H54 (cell line): ENCODE results near the gene NBAS.

Source experiments
- DNase-seq: peaks from one replicate; pipeline ENCODE4 v3.0.0; 2011; ENCODE audit warnings: low spot score, mixed read lengths; ENCODE audit not compliant: insufficient read length
- FAIRE-seq: peaks from 3 replicates; lab custom pipeline; 2011; peaks lifted over from hg19 to GRCh38; lab: Jason Lieb, UNC
- POLR2A ChIP-seq: IDR thresholded peaks from 2 replicates; pipeline ENCODE4 v1.6.1; 2011; ENCODE audit warnings: low read depth, mild to moderate bottlenecking, low read length

NBAS gene

GRCh38 chr2:15149063-15149462 lies 412.1 kb downstream of the NBAS start:
- DNase-seq, result no peak
- no peak for TF ChIP-seq POLR2A
- FAIRE-seq, result no peak

DNA sequence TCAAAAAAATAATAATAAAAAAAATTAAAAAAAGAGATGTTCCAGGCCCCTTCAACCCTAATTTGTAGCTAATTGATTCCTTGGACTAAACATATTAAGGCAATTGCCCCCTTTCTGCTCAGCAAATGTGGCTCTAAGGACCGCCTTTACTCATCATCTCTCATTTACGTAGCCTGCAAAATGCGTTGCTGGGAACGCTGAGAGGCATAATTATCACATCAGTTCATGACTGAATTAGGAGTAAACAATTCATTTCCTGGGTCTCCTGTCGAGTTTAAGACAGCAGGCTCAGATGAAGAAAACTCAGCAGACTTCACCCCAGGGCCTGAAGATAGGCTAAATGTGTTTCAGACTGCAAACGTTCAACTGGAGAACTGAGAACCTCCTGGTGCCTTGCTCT lies 413.5 kb downstream of the NBAS start:
- FAIRE-seq (no peak), DNase-seq (no peak)
- no peak for TF ChIP-seq POLR2A

- FAIRE-seq (no peak), DNase-seq (no peak)
- no peak for TF ChIP-seq POLR2A
These were observed 414.2 kb downstream of the NBAS start for GRCh38 chr2:15146960-15147359.

DNA sequence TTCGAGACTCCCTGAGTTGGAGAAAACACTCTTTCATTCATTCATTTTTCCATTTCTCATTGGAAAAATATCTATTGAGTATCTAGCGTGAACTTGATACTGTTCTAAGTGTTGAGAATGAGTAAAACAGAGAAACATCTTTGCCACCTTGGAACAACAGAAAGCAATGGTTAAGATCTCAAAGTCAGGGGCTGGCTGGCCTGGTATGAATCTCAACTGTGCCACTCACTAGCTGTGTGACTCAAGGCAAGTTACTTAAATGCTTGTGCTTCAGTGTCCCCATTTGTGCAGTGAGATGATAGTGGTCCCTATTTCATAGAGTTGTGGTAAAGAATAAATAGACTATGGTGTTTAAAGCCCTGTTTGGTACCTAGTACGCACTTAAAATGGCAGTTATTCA lies 415.2 kb downstream of the NBAS start:
- no peak for TF ChIP-seq POLR2A
- DNase-seq (no peak), FAIRE-seq (no peak)

- no peak for TF ChIP-seq POLR2A
- DNase-seq, result no peak
- no peak for FAIRE-seq
These were observed 415.9 kb downstream of the NBAS start for GRCh38 chr2:15145046-15145817.

GRCh38 chr2:15142069-15142689 lies 419.0 kb downstream of the NBAS start:
- no peak for FAIRE-seq
- no peak for DNase-seq
- no peak for TF ChIP-seq POLR2A

DNA sequence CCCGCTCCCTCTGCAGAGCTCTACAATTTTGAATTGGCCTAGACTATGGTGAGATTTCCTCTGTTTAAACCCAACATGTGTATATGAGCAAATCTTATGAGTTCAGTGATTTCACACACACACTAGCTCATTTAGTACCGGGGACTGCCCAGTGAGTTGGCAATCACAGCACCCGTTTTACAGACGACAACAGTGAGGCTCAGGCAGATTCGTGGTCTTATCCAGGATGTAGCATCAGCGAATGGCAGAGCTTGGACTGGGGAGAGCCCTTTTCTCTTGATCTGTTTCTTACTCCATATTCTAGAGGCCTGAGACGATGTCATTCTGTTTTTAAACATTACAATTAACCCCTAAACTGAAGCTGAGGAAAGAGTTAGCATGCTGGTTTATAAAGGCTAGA lies 419.9 kb downstream of the NBAS start:
- FAIRE-seq (no peak), DNase-seq (no peak)
- no peak for TF ChIP-seq POLR2A

DNA sequence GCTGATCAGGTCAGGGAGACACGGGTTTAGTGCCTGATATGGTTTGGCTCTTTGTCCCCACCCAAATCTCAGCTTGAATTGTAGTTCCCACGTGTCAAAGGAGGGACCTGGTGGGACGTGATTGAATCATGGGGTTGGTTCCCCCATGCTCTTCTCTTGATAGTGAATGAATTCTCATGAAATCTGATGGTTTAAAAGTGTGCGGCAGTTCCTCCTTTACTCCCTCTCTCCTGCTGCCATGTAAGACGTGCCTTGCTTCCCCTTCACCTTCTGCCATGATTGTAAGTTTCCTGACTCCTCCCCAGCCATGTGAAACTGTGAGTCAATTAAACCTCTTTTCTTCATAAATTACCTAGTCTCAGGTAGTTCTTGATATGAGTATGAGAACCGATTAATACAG lies 424.5 kb downstream of the NBAS start:
- DNase-seq, result no peak
- FAIRE-seq, result no peak
- TF ChIP-seq POLR2A, result no peak

GRCh38 chr2:15134957-15135356 lies 426.2 kb downstream of the NBAS start:
- DNase-seq (no peak), FAIRE-seq (no peak)
- no peak for TF ChIP-seq POLR2A

DNA sequence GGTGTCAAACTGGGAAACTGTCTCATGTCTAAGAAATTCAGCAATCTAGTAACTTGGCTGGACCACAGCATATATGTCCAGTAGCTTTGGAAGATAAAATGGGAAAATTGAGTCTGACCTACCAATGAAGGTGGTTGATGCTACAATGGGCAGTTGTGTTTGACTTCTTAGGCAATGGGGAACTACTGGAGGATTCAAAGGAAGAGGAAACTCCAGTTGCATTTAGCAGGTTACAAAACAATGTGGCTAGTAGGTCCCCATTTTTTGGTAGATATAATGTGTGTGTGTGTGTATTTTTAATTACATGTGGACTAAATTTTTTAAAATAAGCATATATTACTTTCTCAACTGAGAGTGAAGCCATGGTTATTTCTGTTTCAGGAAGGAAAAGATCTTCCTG lies 427.7 kb downstream of the NBAS start:
- TF ChIP-seq POLR2A, result no peak
- DNase-seq, result no peak
- no peak for FAIRE-seq

- DNase-seq (no peak), FAIRE-seq (no peak)
- no peak for TF ChIP-seq POLR2A
These were observed 432.3 kb downstream of the NBAS start for GRCh38 chr2:15128846-15129245.

DNA sequence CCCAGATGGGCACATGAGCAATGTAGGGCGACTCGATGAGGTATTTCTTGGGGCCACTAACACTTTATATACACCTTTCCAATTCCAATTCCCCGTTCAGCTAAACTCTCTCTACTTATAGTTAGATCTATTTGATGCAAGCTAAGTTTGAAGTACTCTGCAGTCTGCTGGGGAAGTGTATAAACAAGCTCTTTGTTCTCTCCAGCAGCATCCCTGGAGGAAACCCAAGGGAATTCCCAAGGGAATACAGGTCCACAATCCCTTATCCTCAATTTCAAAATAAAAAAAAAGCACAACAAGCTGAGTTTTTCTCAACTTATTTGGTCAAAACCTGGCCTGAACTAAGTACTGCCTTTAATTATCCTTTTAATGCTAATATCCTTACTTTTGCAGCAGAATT lies 433.3 kb downstream of the NBAS start:
- no peak for TF ChIP-seq POLR2A
- no peak for DNase-seq
- FAIRE-seq, result no peak

GRCh38 chr2:15127301-15127700 lies 433.8 kb downstream of the NBAS start:
- FAIRE-seq, result no peak
- no peak for TF ChIP-seq POLR2A

DNA sequence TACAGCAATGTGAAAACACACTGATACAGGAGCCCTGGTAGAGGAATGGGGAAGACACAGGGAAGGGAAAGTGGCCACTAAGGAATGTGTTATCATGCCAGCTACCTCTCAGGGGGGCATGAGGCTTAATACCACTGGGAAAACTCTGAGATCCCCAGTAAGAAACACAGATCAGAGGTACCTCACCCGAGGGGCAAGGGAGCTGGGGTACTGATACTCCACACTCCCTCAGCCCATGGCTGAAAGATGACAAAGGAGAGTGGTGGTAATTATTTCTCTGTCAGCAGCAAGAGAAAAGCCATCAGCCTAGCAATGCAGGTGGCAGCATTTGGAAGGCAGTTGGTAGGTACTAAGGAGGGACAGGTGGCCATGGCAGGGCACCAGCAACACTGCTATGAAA lies 434.8 kb downstream of the NBAS start:
- DNase-seq (no peak), FAIRE-seq (no peak)
- no peak for TF ChIP-seq POLR2A

More at GRCh38 chr2:15127301-15127700, 433.8 kb downstream of the NBAS start:
- DNase-seq, result no peak

GRCh38 chr2:15122915-15123314 lies 438.2 kb downstream of the NBAS start:
- TF ChIP-seq POLR2A, result no peak
- FAIRE-seq, result no peak
- DNase-seq, result no peak

DNA sequence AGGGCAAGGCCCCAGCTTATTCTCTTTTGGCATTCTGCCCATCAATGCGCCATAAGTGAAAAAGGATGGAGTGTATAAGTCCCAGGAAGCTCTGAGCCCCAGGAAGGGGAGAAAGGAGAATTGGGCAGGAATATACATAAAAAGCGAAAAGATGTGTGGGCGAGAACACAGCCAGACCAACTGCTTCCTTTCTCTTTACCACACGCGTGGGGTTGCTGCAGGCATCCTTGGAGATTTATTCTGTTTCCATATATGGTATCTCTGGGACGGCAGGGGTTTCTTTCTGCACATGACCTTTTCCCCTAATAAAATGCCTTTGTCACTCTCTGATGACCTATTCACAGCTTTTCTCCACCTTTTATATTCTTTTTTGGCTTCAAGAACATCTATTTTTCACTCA lies 440.5 kb downstream of the NBAS start:
- FAIRE-seq (no peak), DNase-seq (no peak)
- TF ChIP-seq POLR2A, result no peak
